Measurements from ENCODE around the gene POLK. TPM values are rescaled to one million over a fixed set of nuclear protein-coding genes. Genes with fewer than 3 reads are reported as not detected.
"Not testable (repeated sequence)": the region's sequence is repeated elsewhere in the genome, so short reads cannot be mapped to it uniquely, and the experiment has no call there.

Gene POLK
- total RNA-seq, 1 experiment from 2014 or later, result 36.5 TPM

DNA sequence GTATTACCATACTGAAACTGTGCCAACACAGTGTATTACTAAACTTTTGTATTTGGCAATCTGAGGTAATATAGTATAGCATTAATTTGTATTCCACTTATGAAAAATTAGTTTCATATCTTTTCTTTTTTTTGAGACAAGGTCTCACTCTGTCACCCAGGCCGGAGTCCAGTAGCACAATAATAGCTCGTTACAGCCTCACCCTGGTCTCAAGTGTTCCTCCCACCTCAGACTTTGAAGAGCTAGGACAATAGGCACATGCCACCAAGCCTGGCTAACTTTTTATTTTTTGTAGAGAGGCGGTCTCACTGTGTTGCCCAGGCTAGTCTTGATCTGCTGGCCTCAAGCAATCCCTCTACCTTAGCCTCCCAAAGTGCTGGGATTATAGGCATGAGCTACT, 36.1 kb downstream of the POLK start:
- no peak for DNase-seq (ENCODE audit: low read depth)

- no peak for DNase-seq (ENCODE audit: low read depth)
These were observed 38.9 kb downstream of the POLK start for GRCh38 chr5:75550597-75550996.

GRCh38 chr5:75551471-75551870, 39.8 kb downstream of the POLK start:
- DNase-seq (ENCODE audit: low read depth), result peak; percentile 16

- no peak for DNase-seq (ENCODE audit: low read depth)
These were observed 41.1 kb downstream of the POLK start for GRCh38 chr5:75552764-75553163.

DNA sequence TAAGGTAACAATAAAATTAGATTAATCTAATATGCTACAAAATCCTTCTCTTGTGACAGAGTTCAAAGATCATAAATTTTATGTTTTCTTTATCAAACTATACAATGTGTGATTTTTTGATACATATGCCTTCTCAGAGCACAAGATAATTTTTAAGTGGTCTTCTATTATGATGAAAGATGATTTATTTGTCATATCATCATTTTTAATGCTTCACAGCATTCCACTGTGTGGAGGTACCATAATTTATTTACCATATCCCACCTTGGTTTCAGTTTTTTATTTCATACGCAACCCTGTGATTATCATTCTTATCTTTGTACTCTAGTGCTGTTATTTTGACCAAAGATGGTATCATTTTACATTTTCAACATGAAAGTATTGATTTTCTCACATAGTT, 41.7 kb downstream of the POLK start:
- DNase-seq (ENCODE audit: low read depth), result no peak

DNA sequence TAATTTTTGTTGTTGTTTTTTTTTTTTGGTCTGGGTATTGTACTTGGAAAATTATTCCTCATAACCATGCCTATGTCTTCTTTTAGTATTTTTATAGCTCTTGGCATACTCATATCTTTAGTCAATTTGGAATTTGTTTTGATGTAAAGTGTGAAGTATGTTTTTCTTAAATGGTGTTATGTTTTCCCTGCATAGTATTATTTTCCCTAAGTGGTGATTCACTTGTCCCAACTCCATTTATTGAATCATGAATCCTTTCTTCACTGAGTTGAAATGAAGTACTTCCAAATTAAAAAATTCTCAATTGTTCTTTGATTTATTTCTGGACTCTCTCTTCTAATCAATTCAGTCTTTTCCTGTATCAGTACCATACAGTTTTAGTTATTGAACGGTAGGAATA, 46.5 kb downstream of the POLK start:
- DNase-seq (ENCODE audit: low read depth), result no peak

- no peak for DNase-seq (ENCODE audit: low read depth)
These were observed 47.4 kb downstream of the POLK start for GRCh38 chr5:75558981-75559632.

DNA sequence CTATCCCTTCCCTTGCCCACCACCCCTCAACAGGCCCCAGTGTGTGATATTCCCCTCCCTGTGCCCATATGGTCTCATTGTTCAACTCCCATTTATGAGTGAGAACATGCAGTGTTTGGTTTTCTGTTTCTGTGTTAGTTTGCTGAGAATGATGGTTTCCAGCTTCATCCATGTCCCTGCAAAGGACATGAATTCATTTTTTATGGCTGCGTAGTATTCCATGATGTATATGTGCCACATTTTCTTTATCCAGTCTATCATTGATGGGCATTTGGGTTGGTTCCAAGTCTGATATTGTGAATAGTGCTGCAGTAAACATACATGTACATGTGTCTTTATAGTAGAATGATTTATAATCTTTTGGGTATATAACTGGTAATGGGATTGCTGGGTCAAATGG, 49.0 kb downstream of the POLK start:
- not testable (repeated sequence) for DNase-seq (ENCODE audit: low read depth)

DNA sequence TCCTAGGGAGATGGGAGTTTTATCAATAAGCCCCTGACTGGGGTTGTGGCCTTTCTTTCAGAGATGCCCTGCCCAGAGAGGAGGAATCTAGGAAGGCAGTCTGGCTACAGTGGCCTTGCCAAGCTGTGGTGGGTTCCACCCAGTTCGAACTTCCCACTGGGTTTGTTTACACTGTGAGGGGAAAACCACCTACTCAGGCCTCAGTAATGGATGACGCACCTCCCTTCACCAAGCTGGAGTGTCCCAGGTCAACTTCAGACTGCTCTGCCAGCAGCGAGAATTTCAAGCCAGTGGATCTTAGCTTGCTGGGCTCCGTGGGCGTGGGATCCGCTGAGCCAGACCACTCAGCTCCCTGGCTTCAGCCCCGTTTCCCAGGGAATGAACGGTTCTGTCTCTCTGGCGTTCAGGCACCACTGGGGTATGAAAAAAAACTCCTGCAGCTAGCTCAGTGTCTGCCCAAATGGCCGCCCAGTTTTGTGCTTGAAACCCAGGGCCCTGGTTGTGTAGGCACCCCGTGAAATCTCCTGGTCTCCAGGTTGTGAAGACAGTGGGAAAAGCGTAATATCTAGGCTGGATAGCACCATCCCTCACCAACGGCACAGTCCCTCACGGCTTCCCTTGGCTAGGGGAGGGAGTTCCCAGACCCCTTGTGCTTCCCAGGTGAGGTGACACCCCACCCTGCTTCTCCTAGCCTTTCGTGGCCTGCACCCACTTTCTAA, 54.5 kb downstream of the POLK start:
- peak; percentile 81 for DNase-seq (ENCODE audit: low read depth)

DNA sequence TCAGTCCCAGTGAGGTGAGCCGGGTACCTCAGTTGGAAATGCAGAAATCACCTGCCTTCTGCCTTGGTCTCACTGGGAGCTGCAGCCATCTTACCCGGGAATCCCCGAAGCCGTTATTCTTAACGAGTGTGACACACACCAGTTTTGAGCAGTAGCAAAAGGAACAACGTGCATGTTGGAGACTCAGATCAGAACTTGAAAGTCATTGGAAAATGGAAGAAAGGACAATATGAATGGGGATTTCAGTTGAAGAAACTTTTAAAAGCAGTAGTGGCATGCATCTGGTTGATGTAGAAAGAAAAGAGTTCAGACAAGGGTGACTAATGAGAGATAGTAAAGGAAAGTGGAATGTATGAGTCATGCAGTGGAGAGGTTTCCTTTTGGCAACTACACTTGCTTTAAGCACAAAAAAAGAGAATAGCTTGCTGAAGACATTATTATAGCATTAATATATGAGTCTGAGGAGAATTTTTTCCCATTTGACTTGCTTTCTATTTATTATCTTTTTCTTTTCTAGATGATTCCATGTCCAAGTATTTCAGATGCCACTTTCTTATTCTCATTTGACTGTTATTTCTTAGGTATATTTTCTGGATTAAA, 55.1 kb downstream of the POLK start:
- DNase-seq (ENCODE audit: low read depth), result peak; percentile 88

DNA sequence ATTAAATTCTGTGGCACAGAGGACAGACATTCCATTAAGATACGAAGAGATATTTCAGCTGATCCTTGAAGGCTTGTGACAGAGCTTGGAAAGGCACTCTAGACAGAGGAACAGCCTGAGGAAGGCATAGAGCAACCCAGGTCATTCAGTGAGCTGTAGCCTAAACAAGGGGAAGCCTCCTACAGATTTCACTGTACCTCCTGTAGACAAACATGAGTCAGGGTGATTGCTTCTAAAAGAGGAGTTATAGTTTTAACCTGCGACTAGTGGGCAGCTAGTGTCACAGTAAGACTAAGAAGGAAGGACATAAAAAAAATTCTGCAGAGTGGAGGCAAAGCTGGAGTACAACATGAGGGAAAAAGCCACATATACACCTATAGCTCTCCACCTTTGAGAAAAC, 56.0 kb downstream of the POLK start:
- DNase-seq (ENCODE audit: low read depth), result peak; percentile 42

DNA sequence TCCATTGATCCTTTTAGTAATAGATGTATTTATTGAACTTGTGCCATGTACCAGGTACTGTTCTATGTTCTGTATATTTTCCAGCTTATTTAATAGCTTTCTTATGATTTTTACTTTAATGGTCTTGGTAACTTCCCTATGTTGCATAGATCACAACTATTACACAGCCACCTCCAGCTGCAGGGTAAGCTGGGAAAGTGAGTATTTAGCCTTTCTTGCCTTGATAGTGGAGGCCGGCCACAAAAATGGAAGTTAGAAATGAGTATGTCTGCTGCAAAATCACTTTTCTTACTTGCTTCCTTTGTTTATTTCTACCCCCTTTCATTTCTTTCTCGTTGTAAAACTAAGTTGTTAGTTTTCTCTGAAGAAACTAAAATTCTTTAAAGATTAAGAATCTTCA, 56.5 kb downstream of the POLK start:
- no peak for DNase-seq (ENCODE audit: low read depth)

GRCh38 chr5:75571547-75571946, 59.9 kb downstream of the POLK start:
- no peak for DNase-seq (ENCODE audit: low read depth)

DNA sequence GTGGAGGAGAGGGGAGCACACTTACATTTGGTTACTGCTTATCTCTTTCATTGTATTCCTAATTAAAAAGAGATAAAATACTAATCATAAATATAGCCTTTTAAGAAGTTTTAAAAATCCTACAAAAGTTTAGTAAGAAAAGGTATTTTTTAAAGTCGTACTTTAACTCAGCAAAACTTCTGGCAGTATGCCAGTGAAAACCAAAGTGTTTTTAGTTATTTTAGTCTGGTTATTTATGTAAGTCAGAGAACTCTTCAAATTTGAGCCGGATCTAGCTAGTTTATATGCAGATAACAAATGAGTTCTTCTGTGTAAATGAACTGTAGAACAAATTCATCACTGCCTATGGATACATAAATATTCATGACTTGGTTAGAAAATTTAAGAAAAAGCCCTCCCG, 63.1 kb downstream of the POLK start:
- no peak for DNase-seq (ENCODE audit: low read depth)

DNA sequence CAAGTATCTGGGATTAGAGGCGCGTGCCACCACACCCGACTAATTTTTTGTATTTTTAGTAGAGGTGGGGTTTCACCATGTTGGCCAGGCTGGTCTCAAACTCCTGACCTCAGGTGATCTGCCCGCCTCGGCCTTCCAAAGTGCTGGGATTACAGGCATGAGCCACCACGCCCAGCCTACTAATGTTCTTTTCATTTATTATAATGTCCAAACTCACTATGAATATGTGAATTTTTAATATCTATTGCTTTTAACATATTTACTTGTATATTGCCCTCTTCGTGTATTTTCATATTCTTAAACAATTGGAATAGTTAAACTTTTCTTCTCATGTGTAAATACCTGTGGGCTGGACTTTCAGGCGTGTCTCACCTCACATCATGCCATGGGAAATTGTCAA, 66.6 kb downstream of the POLK start:
- not testable (repeated sequence) for DNase-seq (ENCODE audit: low read depth)

DNA sequence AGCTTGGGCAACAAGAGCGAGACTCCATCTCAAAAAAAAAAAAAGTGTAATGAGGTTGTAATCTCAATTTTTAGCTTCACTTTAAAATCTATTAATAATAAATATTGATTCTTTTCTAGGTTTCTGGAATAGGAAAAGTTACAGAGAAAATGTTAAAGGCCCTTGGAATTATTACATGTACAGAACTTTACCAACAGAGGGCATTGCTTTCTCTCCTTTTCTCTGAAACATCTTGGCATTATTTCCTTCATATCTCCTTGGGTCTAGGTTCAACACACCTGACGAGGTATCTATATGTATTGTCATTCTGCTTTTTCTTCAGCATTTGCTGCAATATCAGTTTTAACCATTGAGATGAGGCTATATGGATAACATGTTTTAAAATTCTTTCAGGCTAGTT, 73.0 kb downstream of the POLK start:
- DNase-seq (ENCODE audit: low read depth), result no peak

GRCh38 chr5:75588666-75589065, 77.0 kb downstream of the POLK start:
- DNase-seq (ENCODE audit: low read depth), result no peak

DNA sequence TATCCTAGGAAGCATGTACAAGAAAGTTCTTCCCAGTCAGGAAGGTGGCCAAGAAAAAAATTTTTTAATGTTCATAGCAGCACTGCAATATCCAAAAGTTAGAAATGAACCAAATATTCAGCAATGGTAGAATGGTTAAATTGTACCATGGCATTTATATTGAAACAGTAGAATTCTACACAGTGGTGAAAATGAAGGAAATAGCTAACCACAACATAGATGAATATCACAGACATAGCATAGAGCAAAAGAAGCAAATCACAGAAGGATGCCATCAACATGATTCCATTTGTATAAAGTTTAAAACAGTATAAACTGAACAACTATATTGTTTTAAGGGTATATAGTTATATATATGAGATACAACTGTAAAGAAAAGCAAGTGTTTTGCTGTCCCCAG, 88.8 kb downstream of the POLK start:
- DNase-seq (ENCODE audit: low read depth), result no peak

DNA sequence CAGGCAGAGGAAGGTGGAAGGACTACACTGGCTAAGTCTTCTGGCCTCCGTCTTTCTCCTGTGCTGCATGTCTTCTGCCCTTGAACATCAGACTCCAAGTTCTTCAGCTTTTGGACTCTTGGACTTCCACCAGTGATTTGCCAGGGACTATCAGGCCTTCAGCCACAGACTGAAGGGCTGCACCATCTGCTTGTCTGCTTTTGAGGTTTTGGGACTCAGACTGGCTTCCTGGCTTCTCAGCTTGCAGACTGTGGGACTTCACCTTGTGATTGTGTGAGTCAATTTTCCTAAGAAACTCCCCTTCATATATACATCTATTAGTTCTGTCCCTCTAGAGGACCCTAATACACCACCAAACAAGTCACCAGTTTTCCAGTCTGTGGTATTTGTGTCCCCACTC, 89.9 kb downstream of the POLK start:
- peak; percentile 6 for DNase-seq (ENCODE audit: low read depth)

DNA sequence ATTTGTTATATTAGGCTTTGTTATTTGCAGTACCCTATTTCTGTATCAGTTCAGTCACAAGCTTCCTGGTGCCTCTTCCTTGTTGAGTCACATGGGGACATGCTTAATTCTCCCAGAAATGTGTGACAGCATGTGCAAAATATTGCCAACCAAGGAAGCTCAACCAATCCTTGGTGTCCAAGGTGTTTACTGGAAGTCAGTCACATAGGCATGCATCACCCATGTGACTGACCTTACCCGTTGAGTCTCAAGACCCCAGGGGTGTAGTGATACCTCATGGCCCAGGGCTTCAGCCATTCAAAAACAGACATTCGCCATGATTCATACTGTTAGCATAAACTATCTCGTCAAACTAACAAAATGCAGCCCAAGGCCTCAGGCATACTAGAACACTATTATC, 90.3 kb downstream of the POLK start:
- peak; percentile 37 for DNase-seq (ENCODE audit: low read depth)

- peak; percentile 11 for DNase-seq (ENCODE audit: low read depth)
These were observed 91.7 kb downstream of the POLK start for GRCh38 chr5:75603371-75603770.

- no peak for DNase-seq (ENCODE audit: low read depth)
These were observed 92.1 kb downstream of the POLK start for GRCh38 chr5:75603821-75604220.

DNA sequence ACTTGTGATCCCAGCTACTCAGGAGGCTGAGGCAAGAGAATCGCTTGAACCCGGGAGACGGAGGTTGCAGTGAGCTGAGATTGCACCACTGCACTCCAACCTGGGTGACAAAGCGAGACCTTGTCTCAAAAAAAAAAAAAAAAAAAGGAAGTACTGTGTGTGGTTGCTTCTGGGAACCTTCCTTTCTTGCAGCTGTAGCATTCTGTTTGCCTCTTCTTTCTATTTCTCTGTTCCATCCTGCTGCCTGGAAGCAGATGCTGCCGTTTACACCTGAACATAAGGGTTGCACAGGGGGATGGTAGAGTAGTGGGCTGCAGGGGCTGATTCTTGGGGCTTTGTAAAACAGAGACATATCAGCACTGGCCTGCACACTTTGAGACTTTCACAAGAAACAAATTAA, 95.7 kb downstream of the POLK start:
- DNase-seq (ENCODE audit: low read depth), result not testable (repeated sequence)
